ENCODE measurements around the gene IMP4. TPM values are rescaled to one million over a fixed set of nuclear protein-coding genes. Genes with fewer than 3 reads are reported as not detected.
A peak's percentile ranks its signal among the peaks of the same experiment; 100 is the strongest.

The IMP4 gene
- total RNA-seq, 1 experiment from 2014 or later = 89.2 TPM

- Mint-ChIP-seq H3K36me3 (peaks cover 47% of the 10 kb centered on the region), H3K4me1 (peaks cover 19% of the 10 kb centered on the region), H3K9me3 (no peaks in the 10 kb centered on the region), H3K27me3 (ENCODE audit: low read depth) (peaks cover 4% of the 10 kb centered on the region; the same call in 1 of the 2 replicates), H3K4me3 (peak overlapping the region; percentile 100), H3K27ac (peak overlapping the region; percentile 98)
- DNase-seq (ENCODE audit: low spot score) (no peak), ATAC-seq (peak; percentile 3)
- ChIA-PET POLR2A (interaction anchor here (0.7 to 1.7 kb wide), 7 partner anchors 8 to 160 kb away, joined by 3 to 8 read pairs (median 4); partner anchors contain the start of gene SMPD4), CTCF (interaction anchor here (0.7 to 2.6 kb wide), 9 partner anchors 8 to 160 kb away, joined by 3 to 26 read pairs (median 7); partner anchors contain the start of genes PTPN18 and SMPD4)
- TF ChIP-seq ZNF416 (CRISPR knock-in tag; IDR thresholded peaks at IDR 0.05) (peak; percentile 54; the same call in 1 of the 2 replicates), ZNF263 (CRISPR knock-in tag; IDR thresholded peaks at IDR 0.05; ENCODE audit: low read depth) (no peak), CREM (CRISPR knock-in tag; IDR thresholded peaks at IDR 0.05) (0 out of 2 replicates have a peak, but pooled peaks have one; percentile 54)
These were observed 1.1 kb upstream of the IMP4 start for GRCh38 chr2:130341562-130342019.

GRCh38 chr2:130342020-130342532 is 621 bp upstream of the IMP4 start:
- H3K4me1 Mint-ChIP-seq = peaks cover 17% of the 10 kb centered on the region
- peaks cover 3% of the 10 kb centered on the region; the same call in 1 of the 2 replicates for H3K27me3 Mint-ChIP-seq (ENCODE audit: low read depth)
- peak overlapping the region; percentile 100 for H3K4me3 Mint-ChIP-seq
- TF ChIP-seq ZNF138 (CRISPR knock-in tag; conservative IDR thresholded peaks at IDR 0.05) (no peak), E2F5 (CRISPR knock-in tag; IDR thresholded peaks at IDR 0.05) (no peak), CREB1 (CRISPR knock-in tag; IDR thresholded peaks at IDR 0.05) (no peak), KAT7 (CRISPR knock-in tag; IDR thresholded peaks at IDR 0.05; ENCODE audit: borderline replicate concordance) (no peak), ATF1 (CRISPR knock-in tag; IDR thresholded peaks at IDR 0.05) (no peak), TEAD1 (CRISPR knock-in tag; IDR thresholded peaks at IDR 0.05) (no peak), ZNF425 (CRISPR knock-in tag; conservative IDR thresholded peaks at IDR 0.05) (no peak), FOXK1 (CRISPR knock-in tag; IDR thresholded peaks at IDR 0.05) (peak; percentile 40; the same call in 1 of the 2 replicates), ARID4B (CRISPR knock-in tag; IDR thresholded peaks at IDR 0.05; ENCODE audit: borderline replicate concordance) (0 out of 2 replicates have a peak, but pooled peaks have one; percentile 76), MLX (CRISPR knock-in tag; IDR thresholded peaks at IDR 0.05) (no peak), USF1 (CRISPR knock-in tag; IDR thresholded peaks at IDR 0.05) (no peak), NFYB (CRISPR knock-in tag; conservative IDR thresholded peaks at IDR 0.05; ENCODE audit: low read depth) (peak; percentile 45), FOXP1 (CRISPR knock-in tag; IDR thresholded peaks at IDR 0.05; ENCODE audit: borderline replicate concordance) (0 out of 2 replicates have a peak, but pooled peaks have one; percentile 31), ZBTB43 (CRISPR knock-in tag; IDR thresholded peaks at IDR 0.05) (0 out of 2 replicates have a peak, but pooled peaks have one; percentile 75), NFE2L1 (CRISPR knock-in tag; IDR thresholded peaks at IDR 0.05) (0 out of 2 replicates have a peak, but pooled peaks have one; percentile 22), SP1 (CRISPR knock-in tag; conservative IDR thresholded peaks at IDR 0.05) (peak; percentile 52; the same call in 1 of the 2 replicates), TP53 (CRISPR knock-in tag; IDR thresholded peaks at IDR 0.05) (no peak), CREM (CRISPR knock-in tag; IDR thresholded peaks at IDR 0.05) (0 out of 2 replicates have a peak, but pooled peaks have one; percentile 51), ZSCAN18 (CRISPR knock-in tag; IDR thresholded peaks at IDR 0.05) (no peak), NFATC4 (CRISPR knock-in tag; IDR thresholded peaks at IDR 0.05) (no peak)

More at GRCh38 chr2:130342020-130342532, 621 bp upstream of the IMP4 start:
- POLR2A ChIA-PET = interaction anchor here (0.7 to 1.7 kb wide), 8 partner anchors 8 to 161 kb away, joined by 3 to 8 read pairs (median 4); partner anchors contain the start of gene SMPD4
- CTCF ChIA-PET = interaction anchor here (0.7 to 2.6 kb wide), 9 partner anchors 9 to 161 kb away, joined by 3 to 26 read pairs (median 7); partner anchors contain the start of genes PTPN18 and SMPD4
- H3K36me3 Mint-ChIP-seq = peaks cover 52% of the 10 kb centered on the region
- peak; percentile 85 for DNase-seq (ENCODE audit: low spot score)
- peak; percentile 79 for ATAC-seq
- peak overlapping the region; percentile 98 for H3K27ac Mint-ChIP-seq
- no peaks in the 10 kb centered on the region for H3K9me3 Mint-ChIP-seq

Data from WTC11 (cell line).